Fibroblast of skin of right biceps (primary cell): Measurements from ENCODE around the gene TNIK.
"Not testable (repeated sequence)": the region's sequence is repeated elsewhere in the genome, so short reads cannot be mapped to it uniquely, and the experiment has no call there.

Experiments
- DNase-seq: peaks from one replicate; pipeline ENCODE4 v3.0.0-alpha.2; 2013

The TNIK gene

DNA sequence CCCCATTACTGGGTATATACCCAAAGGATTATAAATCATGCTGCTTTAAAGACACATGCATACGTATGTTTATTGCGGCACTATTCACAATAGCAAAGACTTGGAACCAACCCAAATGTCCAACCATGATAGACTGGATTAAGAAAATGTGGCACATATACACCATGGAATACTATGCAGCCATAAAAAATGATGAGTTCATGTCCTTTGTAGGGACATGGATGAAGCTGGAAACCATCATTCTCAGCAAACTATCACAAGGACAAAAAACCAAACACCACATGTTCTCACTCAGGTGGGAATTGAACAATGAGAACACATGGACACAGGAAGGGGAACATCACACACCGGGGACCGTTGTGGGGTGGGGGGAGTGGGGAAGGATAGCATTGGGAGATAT, 155.7 kb downstream of the TNIK start:
- DNase-seq, result not testable (repeated sequence)

DNA sequence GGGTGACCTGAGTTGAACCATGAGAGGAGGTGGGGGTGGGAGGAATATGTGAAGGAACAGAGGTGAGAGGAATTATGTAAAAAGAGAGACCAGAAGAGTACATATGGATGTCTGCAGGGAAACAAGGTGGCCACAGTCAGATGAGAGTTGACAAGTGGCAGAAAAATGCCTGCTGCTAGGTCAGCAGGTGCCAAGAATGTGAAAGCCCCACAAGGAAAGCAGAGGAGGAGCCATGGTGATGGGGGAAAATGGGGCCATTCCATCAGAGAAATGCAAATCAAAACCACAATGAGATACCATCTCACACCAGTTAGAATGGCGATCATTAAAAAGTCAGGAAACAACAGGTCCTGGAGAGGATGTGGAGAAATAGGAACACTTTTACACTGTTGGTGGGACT, 156.2 kb downstream of the TNIK start:
- not testable (repeated sequence) for DNase-seq

DNA sequence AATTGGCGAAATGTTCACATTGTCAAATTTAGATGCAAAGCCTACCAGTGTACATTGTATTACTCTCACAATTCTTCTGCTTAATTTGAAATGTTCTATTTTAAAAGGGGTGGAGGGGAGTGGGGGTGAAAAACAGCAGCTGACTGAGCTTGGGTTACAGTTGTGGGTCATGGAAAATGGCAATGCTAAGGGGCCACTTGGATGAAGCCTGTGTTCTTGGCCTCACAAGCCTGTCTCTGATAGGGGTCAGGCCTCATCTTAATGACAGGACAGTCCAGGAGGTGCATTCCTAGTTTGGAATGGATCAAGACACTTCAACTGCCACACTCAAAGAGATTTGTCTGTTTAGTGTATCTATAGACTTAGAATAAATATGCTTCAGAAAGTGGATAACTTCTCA, 158.2 kb downstream of the TNIK start:
- no peak for DNase-seq

GRCh38 chr3:171301002-171301401, 159.2 kb downstream of the TNIK start:
- no peak for DNase-seq

- DNase-seq, result no peak
Observed at GRCh38 chr3:171297951-171298350, 162.3 kb downstream of the TNIK start.

- no peak for DNase-seq
Observed at GRCh38 chr3:171297207-171297606, 163.0 kb downstream of the TNIK start.

- DNase-seq, result no peak
Observed at GRCh38 chr3:171295484-171296373, 164.5 kb downstream of the TNIK start.

- no peak for DNase-seq
Observed at GRCh38 chr3:171293142-171293782, 166.9 kb downstream of the TNIK start.

DNA sequence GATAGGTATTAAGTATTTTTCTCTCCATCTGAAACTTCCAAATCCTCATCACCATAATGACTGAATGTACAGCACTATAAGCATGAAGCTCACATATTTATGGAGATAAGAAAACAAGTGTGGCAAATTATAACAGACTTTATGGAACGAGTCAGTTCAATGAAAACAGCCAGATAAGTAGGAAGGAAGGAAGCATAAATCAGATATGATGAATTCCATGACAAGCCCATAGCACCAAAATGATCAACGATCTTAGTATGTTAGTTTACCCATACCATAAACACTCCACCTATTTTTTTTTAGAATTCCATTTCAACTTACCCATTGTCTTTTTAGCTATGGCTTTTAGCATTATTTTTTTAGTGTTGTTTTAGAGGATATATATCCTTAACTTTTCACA, 169.5 kb downstream of the TNIK start:
- DNase-seq, result no peak

- no peak for DNase-seq
Observed at GRCh38 chr3:171289291-171289690, 170.9 kb downstream of the TNIK start.

DNA sequence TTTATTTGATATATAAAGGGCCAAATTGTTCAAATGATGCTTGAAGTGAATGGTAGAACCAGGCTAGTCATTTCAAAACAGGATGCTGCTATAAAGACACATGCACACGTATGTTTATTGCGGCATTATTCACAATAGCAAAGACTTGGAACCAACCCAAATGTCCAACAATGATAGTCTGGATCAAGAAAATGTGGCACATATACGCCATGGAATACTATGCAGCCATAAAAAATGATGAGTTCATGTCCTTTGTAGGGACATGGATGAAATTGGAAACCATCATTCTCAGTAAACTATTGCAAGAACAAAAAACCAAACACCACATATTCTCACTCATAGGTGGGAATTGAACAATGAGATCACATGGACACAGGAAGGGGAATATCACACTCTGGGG, 172.4 kb downstream of the TNIK start:
- DNase-seq, result not testable (repeated sequence)

GRCh38 chr3:171286580-171287249, 173.5 kb downstream of the TNIK start:
- DNase-seq, result no peak

DNA sequence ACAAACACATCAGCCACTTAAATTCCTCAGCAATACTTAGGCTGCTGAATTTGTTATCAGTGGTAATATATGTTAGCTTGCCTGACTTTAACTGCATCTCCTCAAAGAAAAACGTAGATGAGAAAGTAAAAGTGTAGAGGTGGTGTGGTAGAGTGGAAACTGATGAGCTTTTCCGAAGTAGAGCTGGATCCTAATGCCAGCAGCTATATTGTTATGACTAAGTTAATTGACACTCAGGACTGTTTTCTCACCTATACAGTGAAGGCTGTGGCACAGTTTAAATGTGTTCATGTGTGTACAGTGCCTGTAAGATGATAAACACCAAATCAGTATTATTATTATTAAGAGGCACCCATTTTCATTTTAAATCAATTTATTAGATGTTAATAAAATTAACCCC, 174.9 kb downstream of the TNIK start:
- no peak for DNase-seq

- DNase-seq, result peak; percentile 95
Observed at GRCh38 chr3:171284308-171285075, 175.7 kb downstream of the TNIK start.

GRCh38 chr3:171283848-171284222, 176.4 kb downstream of the TNIK start:
- no peak for DNase-seq

DNA sequence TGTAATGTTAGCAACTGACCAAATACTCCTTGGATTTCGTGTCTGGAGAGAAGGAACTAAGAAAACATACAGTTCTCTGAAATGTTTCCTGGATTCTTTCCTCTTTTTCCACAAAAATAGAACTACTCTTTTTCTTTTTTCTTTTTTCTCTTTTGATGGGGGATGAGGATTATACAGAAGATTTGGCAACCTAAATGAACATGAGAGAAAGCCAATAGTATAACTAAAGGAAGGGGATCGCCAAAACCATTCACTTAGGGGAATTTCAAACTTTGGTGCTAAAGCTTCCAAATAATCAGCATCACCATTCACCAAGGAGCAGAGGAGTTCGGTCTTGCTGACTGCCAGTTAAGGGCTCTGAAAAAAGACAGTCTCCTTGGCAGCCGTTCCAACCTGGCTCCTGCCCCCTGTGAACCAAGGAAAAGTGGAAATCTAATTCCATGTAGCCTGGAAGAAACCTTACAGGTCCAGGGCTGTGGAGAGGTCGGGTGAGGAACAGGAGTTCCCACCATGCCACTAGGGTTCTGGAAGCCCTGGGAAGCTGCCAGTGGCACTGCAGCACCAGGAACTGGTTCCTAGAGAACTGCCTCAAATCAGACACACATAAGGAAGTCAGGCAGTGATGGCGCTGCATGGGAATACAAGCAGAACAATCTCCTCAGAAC, 176.9 kb downstream of the TNIK start:
- DNase-seq, result no peak

- peak; percentile 85 for DNase-seq
Observed at GRCh38 chr3:171282041-171282440, 178.2 kb downstream of the TNIK start.

GRCh38 chr3:171281256-171281992, 178.8 kb downstream of the TNIK start:
- no peak for DNase-seq

- no peak for DNase-seq
Observed at GRCh38 chr3:171279972-171280371, 180.2 kb downstream of the TNIK start.

DNA sequence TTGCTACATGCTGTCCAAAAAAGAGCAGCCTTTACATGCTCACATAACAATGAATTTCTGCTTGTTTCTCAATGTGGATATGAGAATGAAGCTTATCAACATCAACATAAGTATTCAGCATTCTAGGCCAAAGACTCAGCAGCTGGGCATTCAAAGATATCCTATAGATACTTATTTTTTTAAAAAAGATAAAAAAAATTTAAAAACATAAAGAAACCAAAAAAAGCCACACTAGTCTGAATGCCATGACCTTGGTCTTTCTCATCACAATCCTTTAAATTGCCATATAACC, 182.0 kb downstream of the TNIK start:
- no peak for DNase-seq

GRCh38 chr3:171277456-171278298, 182.5 kb downstream of the TNIK start:
- no peak for DNase-seq
